ENCODE measurements around the gene RYR1. TPM values are rescaled to one million over a fixed set of nuclear protein-coding genes. Genes with fewer than 3 reads are reported as not detected.

Gene RYR1
- total and polyA plus RNA-seq, 10 of the 15 experiments (the other 5 are each of a cell fraction or from before 2014, with no cell fraction given): under 0.01 to 0.32 (median 0.07) TPM; not detected in 1

DNA sequence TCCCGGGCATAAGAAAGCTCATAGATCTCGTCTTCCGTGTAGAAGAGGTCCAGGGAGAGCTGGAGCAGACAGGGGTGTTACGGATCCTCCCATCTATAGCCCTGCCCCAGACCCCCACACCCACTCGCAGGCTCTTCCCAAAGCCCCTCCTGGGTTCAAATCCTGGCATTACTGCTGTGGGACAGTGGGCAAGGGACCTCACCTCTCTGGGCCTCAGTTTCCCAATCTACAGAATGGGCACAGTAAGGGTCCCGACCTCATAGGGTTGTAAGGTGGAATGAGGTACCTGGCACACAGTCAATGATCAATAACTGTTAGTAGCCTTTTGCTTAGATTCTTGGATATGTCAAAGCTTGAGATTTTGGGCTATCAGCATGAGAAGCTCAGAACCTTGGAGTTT, 20.1 kb upstream of the RYR1 start:
- Histone ChIP-seq H3K9ac (ENCODE audit: control insufficient read depth, insufficient read depth, low read length) (no peak overlapping the region), H3K4me1 (ENCODE audit: control insufficient read depth, insufficient read depth, low read length) (peaks cover 7% of the 10 kb centered on the region), H4K20me1 (ENCODE audit: control insufficient read depth, insufficient read depth) (no peaks in the 10 kb centered on the region), H3K36me3 (ENCODE audit: control insufficient read depth in 2 of 2, insufficient read depth in 2 of 2, low read length in 1 of 2) (no peaks in the 10 kb centered on the region), H3K27ac (ENCODE audit: control insufficient read depth, insufficient read depth) (no peak overlapping the region), H3K4me3 (no peak overlapping the region), H3K27me3 (replicated peaks in 1 of 2; ENCODE audit: control insufficient read depth in 2 of 2, insufficient read depth in 2 of 2, low read length in 1 of 2) (no peaks in the 10 kb centered on the region), H2AFZ (ENCODE audit: control insufficient read depth, low read depth, low read length) (no peak overlapping the region), H3K79me2 (ENCODE audit: control insufficient read depth, insufficient read depth, low read length) (no peaks in the 10 kb centered on the region), H3K4me2 (ENCODE audit: control insufficient read depth, insufficient read depth) (no peak overlapping the region), H3K9me3 (replicated peaks; ENCODE audit: control insufficient read depth, insufficient read depth, low read length) (no peaks in the 10 kb centered on the region)
- DNase-seq (ENCODE audit: low read depth, low spot score) (no peak), ATAC-seq (no peak), FAIRE-seq (no peak)
- ChIA-PET RAD21 (ENCODE audit: unreplicated experiment) (interaction anchor here (0.6 to 1.8 kb wide), 2 partner anchors 10 to 15 kb away, joined by 3 to 8 read pairs; partner anchors contain the start of gene FAM98C), POLR2A (no interaction called here), CTCF (interaction anchor here (0.6 to 1.9 kb wide), 2 partner anchors 11 to 352 kb away, joined by 4 to 7 read pairs; partner anchors contain the start of gene FAM98C), SMC1A (ENCODE audit: uncharacterized antibody, unreplicated experiment) (no interaction called here)
- intact Hi-C loops (cut with micrococcal nuclease; ENCODE audit: unreplicated experiment): no loop called here
- 72% methylated on average over 6 of the region's 6 CpGs for WGBS (ENCODE audit: insufficient coverage, insufficient replicate concordance, low lambda C conversion rate, missing lambda C conversion rate)
- in situ Hi-C loops (cut with MboI): loop anchor here (25.0 kb wide), 1 partner anchor 224 kb away; the partner anchor contains the start of gene ACTN4
- no TSS peak for BruUV-seq (replicated peaks)
- no peak for TF ChIP-seq SMAD5 (IDR thresholded peaks at IDR 0.05; ENCODE audit: low read depth)
- no peak for TF ChIP-seq TARDBP (IDR thresholded peaks at IDR 0.05; ENCODE audit: borderline replicate concordance)
- TF ChIP-seq BCL11A (IDR thresholded peaks at IDR 0.05; ENCODE audit: low read depth, low read length): no peak
- no peak for TF ChIP-seq RB1 (IDR thresholded peaks at IDR 0.05; ENCODE audit: borderline replicate concordance)
- TF ChIP-seq CEBPB (IDR thresholded peaks at IDR 0.05; ENCODE audit: borderline replicate concordance in 1 of 2, low read depth in 2 of 2, low read length in 2 of 2): no peak
- no peak for TF ChIP-seq ZSCAN29 (IDR thresholded peaks at IDR 0.05)
- TF ChIP-seq NFXL1 (IDR thresholded peaks at IDR 0.05; ENCODE audit: borderline replicate concordance): no peak
- TF ChIP-seq, protein P1, sequence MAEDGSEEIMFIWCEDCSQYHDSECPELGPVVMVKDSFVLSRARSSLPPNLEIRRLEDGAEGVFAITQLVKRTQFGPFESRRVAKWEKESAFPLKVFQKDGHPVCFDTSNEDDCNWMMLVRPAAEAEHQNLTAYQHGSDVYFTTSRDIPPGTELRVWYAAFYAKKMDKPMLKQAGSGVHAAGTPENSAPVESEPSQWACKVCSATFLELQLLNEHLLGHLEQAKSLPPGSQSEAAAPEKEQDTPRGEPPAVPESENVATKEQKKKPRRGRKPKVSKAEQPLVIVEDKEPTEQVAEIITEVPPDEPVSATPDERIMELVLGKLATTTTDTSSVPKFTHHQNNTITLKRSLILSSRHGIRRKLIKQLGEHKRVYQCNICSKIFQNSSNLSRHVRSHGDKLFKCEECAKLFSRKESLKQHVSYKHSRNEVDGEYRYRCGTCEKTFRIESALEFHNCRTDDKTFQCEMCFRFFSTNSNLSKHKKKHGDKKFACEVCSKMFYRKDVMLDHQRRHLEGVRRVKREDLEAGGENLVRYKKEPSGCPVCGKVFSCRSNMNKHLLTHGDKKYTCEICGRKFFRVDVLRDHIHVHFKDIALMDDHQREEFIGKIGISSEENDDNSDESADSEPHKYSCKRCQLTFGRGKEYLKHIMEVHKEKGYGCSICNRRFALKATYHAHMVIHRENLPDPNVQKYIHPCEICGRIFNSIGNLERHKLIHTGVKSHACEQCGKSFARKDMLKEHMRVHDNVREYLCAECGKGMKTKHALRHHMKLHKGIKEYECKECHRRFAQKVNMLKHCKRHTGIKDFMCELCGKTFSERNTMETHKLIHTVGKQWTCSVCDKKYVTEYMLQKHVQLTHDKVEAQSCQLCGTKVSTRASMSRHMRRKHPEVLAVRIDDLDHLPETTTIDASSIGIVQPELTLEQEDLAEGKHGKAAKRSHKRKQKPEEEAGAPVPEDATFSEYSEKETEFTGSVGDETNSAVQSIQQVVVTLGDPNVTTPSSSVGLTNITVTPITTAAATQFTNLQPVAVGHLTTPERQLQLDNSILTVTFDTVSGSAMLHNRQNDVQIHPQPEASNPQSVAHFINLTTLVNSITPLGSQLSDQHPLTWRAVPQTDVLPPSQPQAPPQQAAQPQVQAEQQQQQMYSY (CRISPR knock-in tag; IDR thresholded peaks at IDR 0.05): no peak
- no peak for TF ChIP-seq CREB1 (IDR thresholded peaks at IDR 0.05; ENCODE audit: low read depth)
- TF ChIP-seq, protein P2, sequence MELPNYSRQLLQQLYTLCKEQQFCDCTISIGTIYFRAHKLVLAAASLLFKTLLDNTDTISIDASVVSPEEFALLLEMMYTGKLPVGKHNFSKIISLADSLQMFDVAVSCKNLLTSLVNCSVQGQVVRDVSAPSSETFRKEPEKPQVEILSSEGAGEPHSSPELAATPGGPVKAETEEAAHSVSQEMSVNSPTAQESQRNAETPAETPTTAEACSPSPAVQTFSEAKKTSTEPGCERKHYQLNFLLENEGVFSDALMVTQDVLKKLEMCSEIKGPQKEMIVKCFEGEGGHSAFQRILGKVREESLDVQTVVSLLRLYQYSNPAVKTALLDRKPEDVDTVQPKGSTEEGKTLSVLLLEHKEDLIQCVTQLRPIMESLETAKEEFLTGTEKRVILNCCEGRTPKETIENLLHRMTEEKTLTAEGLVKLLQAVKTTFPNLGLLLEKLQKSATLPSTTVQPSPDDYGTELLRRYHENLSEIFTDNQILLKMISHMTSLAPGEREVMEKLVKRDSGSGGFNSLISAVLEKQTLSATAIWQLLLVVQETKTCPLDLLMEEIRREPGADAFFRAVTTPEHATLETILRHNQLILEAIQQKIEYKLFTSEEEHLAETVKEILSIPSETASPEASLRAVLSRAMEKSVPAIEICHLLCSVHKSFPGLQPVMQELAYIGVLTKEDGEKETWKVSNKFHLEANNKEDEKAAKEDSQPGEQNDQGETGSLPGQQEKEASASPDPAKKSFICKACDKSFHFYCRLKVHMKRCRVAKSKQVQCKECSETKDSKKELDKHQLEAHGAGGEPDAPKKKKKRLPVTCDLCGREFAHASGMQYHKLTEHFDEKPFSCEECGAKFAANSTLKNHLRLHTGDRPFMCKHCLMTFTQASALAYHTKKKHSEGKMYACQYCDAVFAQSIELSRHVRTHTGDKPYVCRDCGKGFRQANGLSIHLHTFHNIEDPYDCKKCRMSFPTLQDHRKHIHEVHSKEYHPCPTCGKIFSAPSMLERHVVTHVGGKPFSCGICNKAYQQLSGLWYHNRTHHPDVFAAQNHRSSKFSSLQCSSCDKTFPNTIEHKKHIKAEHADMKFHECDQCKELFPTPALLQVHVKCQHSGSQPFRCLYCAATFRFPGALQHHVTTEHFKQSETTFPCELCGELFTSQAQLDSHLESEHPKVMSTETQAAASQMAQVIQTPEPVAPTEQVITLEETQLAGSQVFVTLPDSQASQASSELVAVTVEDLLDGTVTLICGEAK (IDR thresholded peaks at IDR 0.05; ENCODE audit: borderline replicate concordance): no peak
- TF ChIP-seq MTA3 (IDR thresholded peaks at IDR 0.05; ENCODE audit: borderline replicate concordance, low read length): no peak
- no peak for TF ChIP-seq POLR2A (IDR thresholded peaks at IDR 0.05; ENCODE audit: low read depth, low read length)
- TF ChIP-seq, protein P3, sequence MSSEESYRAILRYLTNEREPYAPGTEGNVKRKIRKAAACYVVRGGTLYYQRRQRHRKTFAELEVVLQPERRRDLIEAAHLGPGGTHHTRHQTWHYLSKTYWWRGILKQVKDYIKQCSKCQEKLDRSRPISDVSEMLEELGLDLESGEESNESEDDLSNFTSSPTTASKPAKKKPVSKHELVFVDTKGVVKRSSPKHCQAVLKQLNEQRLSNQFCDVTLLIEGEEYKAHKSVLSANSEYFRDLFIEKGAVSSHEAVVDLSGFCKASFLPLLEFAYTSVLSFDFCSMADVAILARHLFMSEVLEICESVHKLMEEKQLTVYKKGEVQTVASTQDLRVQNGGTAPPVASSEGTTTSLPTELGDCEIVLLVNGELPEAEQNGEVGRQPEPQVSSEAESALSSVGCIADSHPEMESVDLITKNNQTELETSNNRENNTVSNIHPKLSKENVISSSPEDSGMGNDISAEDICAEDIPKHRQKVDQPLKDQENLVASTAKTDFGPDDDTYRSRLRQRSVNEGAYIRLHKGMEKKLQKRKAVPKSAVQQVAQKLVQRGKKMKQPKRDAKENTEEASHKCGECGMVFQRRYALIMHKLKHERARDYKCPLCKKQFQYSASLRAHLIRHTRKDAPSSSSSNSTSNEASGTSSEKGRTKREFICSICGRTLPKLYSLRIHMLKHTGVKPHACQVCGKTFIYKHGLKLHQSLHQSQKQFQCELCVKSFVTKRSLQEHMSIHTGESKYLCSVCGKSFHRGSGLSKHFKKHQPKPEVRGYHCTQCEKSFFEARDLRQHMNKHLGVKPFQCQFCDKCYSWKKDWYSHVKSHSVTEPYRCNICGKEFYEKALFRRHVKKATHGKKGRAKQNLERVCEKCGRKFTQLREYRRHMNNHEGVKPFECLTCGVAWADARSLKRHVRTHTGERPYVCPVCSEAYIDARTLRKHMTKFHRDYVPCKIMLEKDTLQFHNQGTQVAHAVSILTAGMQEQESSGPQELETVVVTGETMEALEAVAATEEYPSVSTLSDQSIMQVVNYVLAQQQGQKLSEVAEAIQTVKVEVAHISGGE (CRISPR knock-in tag; IDR thresholded peaks at IDR 0.05): no peak
